Epidermal melanocyte (primary cell): ENCODE measurements around the gene OSBPL1A.

ENCODE experiments used
- DNase-seq: peaks from one replicate; pipeline ENCODE4 v3.0.0; 2011; ENCODE audit warnings: low spot score; ENCODE audit not compliant: insufficient read length

The OSBPL1A gene

DNA sequence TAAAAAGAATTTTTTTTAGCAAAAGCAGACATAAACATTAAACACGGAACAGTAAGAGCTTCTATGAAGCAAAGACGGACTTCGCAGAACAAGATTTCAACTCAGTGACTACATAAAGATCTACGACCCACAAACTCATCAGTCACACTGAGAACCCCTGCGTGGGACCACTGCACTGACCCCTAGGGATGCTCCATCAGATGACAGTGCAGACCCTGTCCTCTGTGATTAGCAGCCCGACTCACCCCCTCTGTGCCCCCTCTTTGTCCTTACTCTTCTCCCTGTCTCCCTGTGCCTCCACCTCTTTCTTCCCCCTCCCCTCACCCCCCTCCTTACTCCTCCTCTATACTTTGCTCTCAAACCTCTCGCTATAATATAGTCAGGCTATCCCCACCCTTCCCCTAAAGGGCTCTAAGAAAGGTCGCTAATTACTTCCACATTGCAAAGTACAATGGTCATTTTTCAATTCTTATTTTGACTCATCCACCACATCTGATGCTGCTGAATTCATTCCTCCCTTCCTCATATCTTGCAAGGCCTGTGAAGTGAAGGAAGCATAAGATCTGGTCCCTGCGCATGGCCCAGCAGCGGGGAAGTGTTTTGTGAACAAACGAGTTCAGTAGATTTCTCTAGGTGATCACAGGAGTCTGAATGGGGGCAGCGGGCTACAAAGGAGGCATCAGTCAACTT lies 169.5 kb downstream of the OSBPL1A start:
- DNase-seq = peak; percentile 38

DNA sequence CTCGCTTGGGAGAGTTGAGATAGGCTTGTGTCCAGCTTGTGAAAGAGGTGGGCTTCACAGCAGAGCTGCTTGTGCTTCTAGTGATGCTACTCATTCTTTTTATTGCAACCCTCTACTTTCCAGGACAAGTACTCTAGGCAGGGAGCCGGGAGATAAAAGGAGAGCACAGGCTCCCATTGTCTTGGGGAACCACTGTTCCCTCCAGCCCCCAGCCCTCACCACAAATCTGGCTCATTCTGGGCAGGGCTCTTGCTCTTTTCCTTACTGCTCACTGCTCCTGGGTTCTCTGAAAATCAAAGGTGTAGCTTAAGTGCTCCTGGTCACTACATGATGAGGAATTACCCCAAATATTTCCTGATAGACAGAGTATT lies 177.3 kb downstream of the OSBPL1A start:
- DNase-seq = no peak

DNA sequence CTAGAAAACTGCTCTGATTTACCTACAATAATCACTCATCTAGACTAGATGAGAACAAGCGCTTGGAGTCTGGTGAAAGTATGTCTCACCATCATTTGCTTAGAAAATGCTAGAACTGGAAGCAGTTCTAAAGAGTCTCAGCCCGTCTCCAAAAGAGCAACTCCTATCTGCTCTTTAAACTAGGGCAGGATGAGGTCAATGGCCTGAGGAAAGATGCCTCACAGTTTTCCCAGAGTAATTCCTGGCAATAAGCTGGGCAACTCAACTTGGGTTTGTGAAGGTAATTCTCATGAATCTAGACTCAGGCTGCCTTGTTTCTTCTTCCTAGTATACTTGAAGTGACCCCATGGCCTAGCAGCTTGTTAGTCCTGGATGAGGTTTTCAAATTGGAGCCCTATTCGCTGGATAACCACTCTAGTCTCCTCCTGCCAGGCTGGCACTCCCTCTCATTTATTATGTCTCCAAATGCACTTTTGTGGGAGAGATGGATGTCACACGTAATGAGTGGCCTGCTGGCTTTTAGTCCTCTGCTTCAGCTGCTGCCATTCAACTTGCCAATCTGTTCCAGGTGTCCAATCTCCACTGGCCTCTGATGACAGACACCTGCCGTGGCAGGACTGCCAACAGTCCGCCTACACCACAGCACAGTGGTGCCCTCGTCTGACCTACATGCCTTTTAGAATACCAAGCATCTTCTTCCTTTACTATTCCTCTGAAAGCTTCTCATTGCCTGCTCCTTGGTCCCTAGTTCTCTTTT lies 177.9 kb downstream of the OSBPL1A start:
- DNase-seq = no peak

DNA sequence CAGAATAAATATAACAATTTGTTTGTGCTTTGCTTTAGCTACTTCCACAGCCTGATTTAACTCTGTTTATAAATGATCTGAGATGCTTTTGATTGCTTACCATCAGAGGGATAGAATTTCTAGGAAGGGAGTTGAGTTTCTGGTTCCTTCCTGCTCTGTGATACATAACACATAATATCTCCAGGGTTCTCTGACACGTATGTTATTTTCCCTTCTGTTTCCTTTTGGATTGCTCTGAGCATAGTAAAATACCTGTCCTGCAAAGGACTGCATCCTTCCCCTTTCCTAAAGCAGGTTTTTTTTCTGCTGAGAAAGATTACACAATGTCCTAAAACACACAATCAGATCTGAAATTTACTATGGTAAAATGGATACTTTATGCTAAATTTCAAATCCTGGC lies 182.7 kb downstream of the OSBPL1A start:
- no peak for DNase-seq

DNA sequence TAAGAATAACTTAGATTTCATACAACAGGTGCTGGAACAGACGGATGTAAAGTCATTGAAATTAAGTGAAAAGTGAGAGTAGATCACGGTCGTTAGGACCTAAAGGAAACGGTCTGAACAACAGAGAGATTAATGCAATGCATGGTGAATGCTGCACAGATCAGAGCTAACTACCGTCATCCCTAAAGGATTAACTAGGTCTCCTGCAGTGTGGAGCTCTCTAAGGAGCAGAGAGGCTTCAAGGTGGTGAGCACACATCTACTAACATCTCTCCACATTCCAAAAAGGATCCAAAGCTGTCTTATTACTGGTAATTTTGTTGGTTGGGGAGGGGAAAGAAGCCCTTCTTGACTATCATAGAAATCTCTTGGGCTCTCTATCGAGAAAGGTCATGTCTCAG lies 183.5 kb downstream of the OSBPL1A start:
- DNase-seq = no peak

DNA sequence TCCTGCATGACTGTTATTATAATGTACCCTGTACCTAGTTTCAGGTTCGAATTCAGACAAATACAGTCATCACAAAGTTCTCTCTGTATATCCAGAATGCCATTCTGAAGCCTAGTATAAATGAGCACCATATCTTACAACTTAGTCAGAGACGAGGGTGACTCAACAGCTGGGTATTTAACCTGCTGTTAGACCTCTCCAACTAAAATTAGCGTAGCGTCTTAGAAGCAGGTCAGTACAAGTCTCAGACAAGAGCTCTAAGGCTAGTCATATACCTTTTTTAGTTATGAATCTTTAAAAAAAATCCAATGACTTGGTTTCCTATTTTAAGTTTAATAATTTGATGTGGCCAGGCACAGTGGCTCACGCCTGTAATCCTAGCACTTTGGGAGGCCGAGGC lies 184.7 kb downstream of the OSBPL1A start:
- no peak for DNase-seq

DNA sequence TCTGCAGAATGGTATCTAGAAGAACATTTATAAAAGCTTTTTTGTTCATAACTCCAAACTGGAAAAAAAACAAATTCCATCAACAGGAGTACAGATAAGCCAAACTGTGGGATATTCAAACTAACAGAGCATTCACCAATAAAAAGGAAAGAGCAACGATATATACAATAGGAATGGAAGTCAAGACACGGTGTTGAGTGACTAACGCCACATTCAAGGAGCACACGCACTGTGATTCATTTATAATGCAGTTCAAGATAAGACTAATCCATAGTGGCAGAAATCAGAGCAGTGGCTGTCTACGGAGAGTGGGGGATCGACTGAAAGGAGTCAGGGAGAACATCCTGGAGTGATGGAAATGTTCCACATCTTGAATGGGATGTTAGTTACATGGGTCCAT lies 188.1 kb downstream of the OSBPL1A start:
- DNase-seq = no peak

DNA sequence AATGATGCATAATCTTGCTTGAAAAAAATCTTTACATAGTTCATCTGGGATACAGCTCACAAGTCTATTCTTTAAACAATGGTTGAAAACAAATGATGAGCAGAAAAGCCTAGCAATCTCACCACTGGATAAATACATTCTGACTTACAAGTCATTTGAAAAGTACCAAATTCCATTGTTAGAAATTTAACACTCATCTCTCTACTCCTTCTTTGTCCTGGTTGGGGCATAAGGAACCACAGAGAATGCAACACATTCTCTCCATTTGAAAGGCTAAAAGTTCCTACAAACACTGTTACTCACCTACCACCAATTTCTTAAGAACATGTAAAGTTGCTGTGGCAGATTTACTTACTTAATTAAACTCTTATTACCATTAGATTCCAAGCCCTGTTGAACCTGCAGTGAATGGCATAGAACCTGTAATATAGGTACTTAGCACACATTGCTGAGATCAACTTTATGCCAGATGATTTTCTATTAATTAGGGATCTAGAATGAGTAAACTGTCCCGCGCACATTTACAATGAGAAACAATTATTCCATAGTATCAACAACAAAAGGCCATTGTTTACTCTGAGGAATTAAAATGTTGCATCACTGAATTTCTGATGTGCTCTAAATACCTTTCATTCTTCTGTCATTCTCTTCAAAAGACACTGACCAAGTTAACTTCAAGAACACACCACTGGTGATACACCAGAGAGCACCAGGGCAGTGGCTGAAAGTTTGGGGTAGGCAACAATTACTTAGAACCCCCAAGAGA lies 189.2 kb downstream of the OSBPL1A start:
- DNase-seq = no peak

DNA sequence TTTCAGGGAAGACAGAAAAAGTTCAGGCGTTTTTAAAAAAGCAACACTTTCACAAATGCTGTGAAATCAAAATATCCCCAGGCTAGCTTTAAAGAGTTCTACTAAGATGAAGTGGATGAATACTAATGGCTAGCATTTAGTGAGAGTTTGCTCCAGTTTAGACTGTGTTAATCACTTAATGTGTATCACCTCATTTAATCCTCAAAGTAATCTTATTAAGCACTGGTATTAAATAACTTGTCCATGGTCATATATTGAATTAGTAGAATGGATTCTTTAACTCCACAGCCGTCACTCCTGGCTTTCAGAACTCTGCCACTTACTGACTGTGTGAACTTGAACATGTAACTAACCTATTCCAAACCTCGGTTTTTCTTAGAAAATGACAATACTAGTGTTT lies 192.7 kb downstream of the OSBPL1A start:
- DNase-seq = no peak

DNA sequence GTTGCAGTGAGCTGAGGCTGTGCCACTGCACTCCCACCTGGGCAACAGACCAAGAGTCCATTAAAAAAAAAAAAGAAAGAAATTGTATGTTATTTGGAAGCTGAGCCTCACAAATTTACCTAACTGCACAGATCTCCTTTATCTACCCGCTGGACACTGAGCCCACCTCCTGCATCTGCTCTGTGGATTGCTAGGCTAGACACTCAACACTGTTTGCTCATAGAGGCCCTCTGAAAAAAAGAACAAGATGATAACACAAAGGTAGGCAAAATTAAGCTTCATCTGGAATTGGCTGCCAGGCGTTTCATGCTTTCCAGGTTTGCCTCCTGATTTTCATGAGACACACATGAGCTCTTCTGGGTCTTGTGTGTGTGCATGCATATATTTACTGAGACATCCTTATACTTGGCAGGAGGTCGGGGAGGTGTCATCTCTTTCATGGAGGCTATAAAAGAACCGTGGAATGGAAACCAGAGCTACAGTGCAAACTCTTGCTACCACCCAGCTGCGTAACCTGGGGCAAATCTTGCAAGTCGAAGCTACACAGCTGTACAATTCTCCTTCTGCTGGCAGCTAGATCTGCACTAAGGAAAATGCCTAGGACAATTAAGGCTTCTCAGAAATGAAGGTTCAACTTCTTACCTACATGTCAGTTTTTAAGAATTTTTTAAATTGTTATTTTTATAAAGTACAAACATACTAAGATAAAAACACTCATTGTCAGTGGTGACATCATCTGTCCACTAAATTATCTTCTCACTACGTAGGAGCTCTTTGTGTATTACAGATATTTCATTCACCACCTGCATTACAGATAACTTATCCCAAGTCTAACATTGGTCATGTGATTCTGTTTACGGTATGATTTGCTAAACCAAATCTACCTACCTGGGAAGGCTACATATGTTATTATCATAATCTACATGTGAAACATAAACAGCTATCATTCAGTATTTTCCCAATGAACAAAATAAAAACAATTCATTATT lies 195.6 kb downstream of the OSBPL1A start:
- DNase-seq = no peak

DNA sequence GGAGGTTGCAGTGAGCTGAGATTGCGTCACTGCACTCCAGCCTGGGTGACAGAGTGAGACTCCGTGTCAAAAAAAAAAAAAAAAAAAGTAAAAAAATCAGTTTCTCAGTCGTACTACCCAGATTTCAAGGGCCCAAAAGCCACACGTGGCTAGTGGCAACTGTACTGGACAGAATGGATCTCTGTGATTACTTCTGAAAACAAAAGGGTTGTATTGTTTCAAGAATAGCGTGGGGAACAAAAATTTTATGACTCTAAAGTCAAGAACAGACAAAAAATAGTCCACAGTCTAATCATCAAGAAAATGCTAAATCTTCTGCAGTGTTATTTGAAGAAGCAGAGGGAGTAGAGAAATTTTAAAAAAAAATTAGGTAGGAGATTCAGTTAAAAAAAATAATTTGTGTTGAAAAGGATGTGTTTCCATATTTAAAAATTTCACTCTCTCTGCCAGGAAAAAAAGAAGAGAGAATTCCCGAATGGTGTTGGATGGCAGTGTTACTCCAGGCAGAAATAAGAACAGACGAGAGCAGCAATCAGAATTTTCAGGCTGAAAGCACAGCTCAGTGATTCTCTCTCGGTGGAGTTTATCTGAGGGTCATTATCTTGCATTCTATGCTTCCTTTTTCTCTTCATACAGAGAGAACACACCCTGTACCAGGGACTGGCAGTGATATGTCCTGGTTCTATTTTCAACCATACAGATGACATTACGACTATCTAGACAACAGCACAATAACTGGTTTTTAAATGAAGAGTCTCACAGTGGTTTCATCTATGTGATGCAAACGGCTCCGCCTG lies 196.9 kb downstream of the OSBPL1A start:
- no peak for DNase-seq

DNA sequence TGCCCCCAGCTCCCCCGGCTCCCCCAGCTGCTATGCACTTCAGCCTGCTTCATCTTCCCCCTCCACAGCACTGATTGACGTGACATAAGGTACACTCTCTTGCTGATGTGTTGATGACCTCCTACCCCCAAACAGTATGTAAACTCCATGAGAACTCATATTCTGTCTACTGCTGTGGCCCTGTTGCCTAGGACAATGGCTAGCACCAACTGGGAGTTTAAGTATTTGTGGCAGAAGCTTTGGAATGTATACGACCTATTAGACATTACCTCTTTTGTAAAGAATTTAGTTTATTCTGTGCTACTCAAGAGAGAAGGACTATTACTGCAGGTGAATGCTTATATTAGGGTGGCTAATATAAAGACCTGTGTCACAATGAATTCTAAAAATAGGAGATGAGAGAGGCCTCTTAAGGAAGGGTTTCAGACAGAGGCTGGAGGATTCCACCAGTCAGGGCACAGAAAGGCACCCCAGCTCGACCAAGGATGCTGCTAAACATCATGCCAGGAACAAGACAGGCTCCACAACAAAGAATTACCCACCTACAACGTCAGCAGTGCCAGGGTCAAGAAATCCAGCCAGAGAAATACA lies 198.2 kb downstream of the OSBPL1A start:
- DNase-seq = no peak

DNA sequence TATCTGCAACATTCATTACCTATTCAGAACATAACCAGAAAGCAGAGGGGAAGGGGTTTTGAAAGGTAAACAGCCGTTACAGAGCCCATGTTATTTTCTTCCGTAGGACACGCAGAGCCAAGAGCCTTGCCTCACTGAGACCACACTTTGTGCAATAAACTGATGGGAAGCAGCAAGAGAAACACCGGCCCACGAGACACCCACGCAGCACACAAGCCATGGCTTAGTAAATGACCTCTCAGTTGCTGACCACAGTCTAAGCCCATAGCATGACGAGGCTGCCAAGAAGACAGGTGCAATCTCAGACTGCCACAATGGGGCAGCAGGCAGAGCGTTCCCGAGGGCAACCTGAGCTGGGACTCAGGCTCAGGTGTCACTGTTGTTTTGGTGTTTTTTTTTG lies 199.2 kb downstream of the OSBPL1A start:
- no peak for DNase-seq

DNA sequence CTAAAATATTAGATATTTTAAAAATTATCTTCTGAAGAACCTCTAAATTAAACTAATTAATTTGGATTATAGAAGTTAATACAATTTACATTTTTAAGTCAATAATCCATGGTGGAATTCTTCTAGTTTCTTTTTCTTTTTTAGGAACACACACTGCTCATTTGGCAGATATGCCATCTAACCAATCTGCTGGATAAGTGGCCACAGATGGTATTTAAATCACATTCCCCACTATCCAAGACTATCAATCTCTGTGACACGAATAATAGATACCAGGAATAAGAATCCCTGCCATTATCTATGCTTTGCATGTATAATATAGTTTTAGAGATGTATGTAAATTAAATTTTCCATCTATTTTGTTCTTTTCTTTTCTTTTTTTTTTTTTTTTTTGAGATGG lies 200.2 kb downstream of the OSBPL1A start:
- no peak for DNase-seq

DNA sequence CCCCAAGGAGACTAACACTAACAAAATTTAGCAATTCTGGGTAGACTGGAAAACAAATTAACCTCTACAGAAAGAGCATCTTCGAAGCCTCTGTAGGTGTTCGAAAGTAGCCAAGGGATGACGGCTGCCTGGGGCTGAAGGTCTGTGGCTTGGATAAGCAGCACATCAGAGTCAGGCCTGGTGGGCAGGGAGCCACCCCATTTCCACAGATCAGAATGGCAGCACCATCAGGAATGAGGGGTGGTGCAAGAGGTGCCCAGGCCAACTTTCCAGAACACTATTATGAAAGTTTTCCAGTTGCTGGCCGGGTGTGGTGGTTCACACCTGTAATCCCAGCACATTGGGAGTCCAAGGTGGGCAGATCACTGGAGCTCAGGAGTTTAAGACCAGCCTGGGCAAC lies 200.9 kb downstream of the OSBPL1A start:
- DNase-seq = no peak

DNA sequence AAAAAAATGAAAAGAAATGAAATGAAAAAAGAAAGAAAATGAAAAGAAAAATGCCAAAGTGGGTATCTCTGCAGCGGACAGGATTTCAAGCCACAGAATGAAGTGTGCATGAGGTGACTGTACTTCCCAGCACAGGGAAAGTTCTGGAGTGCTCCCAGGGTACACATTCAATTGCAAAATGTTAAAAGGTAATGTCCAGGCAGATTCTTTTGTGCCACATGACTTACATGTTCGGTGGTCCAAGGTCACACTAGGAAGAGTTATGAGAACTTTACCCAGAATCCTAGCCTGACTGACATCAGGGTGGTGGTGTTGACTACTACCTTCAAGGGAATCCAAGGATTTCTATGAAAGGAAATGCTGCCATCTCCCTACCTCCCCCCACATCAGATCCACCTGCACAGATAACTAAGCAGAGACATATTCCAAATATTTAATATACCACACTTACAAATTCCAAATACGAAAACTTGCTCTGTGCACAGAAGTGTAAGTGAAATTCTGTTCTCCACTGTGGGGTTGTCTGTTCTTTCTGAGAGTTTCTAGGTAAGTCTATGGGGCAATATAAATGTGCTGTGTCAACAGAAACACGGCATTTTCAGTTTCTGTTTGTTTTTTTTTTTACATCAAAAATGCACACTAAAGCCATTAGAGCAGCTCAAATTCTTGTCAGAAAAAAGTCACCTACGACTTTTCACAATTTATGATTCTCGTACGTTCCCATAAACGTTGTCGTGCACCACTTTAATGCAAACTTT lies 202.1 kb downstream of the OSBPL1A start:
- DNase-seq = no peak

DNA sequence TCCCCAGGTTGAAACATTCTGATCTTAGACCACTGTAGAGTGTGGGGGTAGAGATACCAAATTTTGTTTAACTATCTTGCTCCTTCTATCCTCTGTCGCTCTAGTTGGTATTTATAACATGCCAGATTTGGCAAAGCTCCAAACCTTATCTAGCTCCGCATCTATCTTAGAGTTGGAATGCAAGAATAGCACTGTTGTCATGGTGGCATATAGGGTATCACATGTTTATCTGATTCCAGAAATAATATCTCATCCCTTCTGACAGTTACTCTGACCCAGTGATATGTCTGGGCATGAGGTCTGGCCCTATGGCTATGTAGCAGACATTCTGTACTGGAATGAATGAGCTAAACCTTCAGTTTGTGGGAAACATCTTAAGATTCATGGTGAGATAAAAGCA lies 207.0 kb downstream of the OSBPL1A start:
- DNase-seq = no peak

DNA sequence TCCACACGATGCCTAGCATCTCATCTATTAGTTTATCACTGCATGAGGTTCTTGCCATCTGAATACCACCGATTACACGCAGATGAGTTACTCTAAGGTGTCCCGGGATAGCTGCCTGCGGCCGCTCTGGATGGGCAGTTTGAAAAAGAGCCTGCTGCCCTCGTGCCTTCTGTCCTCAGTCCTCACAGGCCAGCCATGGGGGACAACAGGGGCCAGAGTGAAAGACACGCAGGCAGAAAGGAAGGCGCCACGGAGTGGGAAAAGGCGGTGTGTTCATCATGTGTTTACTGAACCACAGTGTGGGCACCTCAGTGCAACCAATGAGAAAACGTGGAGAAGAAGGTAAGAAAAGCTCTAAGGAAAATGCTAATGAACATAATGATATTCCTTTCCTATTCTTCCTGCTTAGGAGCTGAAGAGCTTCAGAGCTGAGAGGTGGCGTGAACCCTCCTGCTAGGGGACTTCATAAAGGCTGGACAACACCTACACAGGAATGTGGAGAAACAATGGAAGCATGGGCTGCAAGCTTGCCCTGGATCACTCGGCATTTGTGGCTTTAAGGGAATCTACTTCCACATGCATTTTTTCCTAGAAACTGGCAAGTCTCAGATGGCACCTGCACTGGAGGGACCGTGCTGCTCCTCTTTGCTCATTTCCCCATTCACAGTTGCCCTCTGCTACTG lies 207.8 kb downstream of the OSBPL1A start:
- no peak for DNase-seq
